ENCODE data around the gene ADGRG7.

The ADGRG7 gene

GRCh38 chr3:100602506-100603444 is 6.6 kb upstream of the ADGRG7 start:
- no peak for DNase-seq

- DNase-seq: no peak
These were observed 5.9 kb upstream of the ADGRG7 start for GRCh38 chr3:100603469-100603868.

GRCh38 chr3:100605358-100605757 is 4.0 kb upstream of the ADGRG7 start:
- no peak for DNase-seq

- DNase-seq: no peak
These were observed 2.4 kb upstream of the ADGRG7 start for GRCh38 chr3:100606894-100607512.

- no peak for DNase-seq
These were observed 562 bp downstream of the ADGRG7 start for GRCh38 chr3:100609963-100610362.

- no peak for DNase-seq
These were observed 1.8 kb downstream of the ADGRG7 start for GRCh38 chr3:100611221-100611620.

GRCh38 chr3:100613721-100614390 is 4.5 kb downstream of the ADGRG7 start:
- DNase-seq: no peak

GRCh38 chr3:100614941-100615340 is 5.5 kb downstream of the ADGRG7 start:
- no peak for DNase-seq

- no peak for DNase-seq
These were observed 6.3 kb downstream of the ADGRG7 start for GRCh38 chr3:100615684-100616083.

GRCh38 chr3:100621251-100621650 is 11.8 kb downstream of the ADGRG7 start:
- no peak for DNase-seq

- DNase-seq: no peak
These were observed 18.1 kb downstream of the ADGRG7 start for GRCh38 chr3:100627491-100627890.

GRCh38 chr3:100629421-100630127 is 20.2 kb downstream of the ADGRG7 start:
- no peak for DNase-seq

GRCh38 chr3:100630664-100631063 is 21.3 kb downstream of the ADGRG7 start:
- no peak for DNase-seq

- DNase-seq: no peak
These were observed 21.8 kb downstream of the ADGRG7 start for GRCh38 chr3:100631236-100631635.

GRCh38 chr3:100634493-100635272 is 25.3 kb downstream of the ADGRG7 start:
- DNase-seq: no peak

- no peak for DNase-seq
These were observed 25.9 kb downstream of the ADGRG7 start for GRCh38 chr3:100635273-100635701.

GRCh38 chr3:100637197-100637631 is 27.8 kb downstream of the ADGRG7 start:
- DNase-seq: no peak

GRCh38 chr3:100640633-100641032 is 31.2 kb downstream of the ADGRG7 start:
- DNase-seq: no peak

GRCh38 chr3:100641471-100642032 is 32.2 kb downstream of the ADGRG7 start:
- no peak for DNase-seq

- no peak for DNase-seq
These were observed 36.5 kb downstream of the ADGRG7 start for GRCh38 chr3:100645913-100646312.

- no peak for DNase-seq
These were observed 37.8 kb downstream of the ADGRG7 start for GRCh38 chr3:100647171-100647570.

GRCh38 chr3:100647657-100648056 is 38.3 kb downstream of the ADGRG7 start:
- DNase-seq: no peak
